Suprapubic skin (tissue), 3 donors: Measurements from ENCODE around the gene HAPLN1.
"Not testable (repeated sequence)": the region's sequence is repeated elsewhere in the genome, so short reads cannot be mapped to it uniquely, and the experiment has no call there.

Experiments used
- CTCF ChIP-seq, 2 donors: fragments of 200-600 bp in 1 of 2; fragments of 450-650 bp in 1 of 2; sonication (generic) in 1 of 2; IDR thresholded peaks; one replicate each; pipeline ENCODE4 v1.5.1; 2016 to 2019; ENCODE audit warnings: antibody characterized with exemption in 2 of 2, mild to moderate bottlenecking in 1 of 2, moderate library complexity in 1 of 2
- EP300 ChIP-seq: sonication (generic); formaldehyde crosslinking; IDR thresholded peaks from one replicate; pipeline ENCODE4 v1.6.1; 2017; ENCODE audit warnings: antibody characterized with exemption
- POLR2A ChIP-seq, 2 donors: fragments of 450-650 bp; IDR thresholded peaks; one replicate each; pipeline ENCODE4 v1.6.1; 2017; ENCODE audit warnings: antibody characterized with exemption in 2 of 2, mild to moderate bottlenecking in 2 of 2, moderate library complexity in 2 of 2

GRCh38 chr5:83736169-83736568 is 15.5 kb upstream of the HAPLN1 start:
- TF ChIP-seq CTCF (IDR thresholded peaks at IDR 0.05); EP300; POLR2A (IDR thresholded peaks at IDR 0.05): not testable (repeated sequence)
